ENCODE data around the gene IL12RB2. TPM values are rescaled to one million over a fixed set of nuclear protein-coding genes. Genes with fewer than 3 reads are reported as not detected.
"Not testable (repeated sequence)": the region's sequence is repeated elsewhere in the genome, so short reads cannot be mapped to it uniquely, and the experiment has no call there.

Gene IL12RB2
- polyA plus RNA-seq, 1 of the 3 experiments (the other 2 are of a cell fraction), result not detected

DNA sequence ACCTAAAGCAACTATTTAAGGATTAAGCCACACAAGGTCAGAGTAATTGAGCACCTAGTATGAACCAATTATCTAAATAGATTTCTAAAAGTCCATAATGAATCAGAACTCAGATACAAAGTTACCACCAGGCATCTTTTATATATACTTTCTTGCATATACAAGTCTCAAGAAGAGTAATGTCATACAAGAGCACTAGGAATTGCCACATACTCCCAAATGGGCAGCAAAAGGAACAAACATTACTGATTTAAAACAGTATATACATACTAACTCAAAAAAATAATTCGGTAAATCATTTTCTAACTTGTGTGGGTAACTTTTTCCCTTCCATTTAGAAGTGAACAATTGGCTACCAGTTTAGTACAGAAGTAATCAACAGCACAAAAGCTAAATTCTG lies 100.5 kb downstream of the IL12RB2 start:
- peaks cover 33% of the 10 kb centered on the region for H3F3A ChIP-seq (replicated peaks; ENCODE audit: insufficient read depth)
- no peaks in the 10 kb centered on the region for H3K27me3 ChIP-seq (ENCODE audit: insufficient read depth)
- ChIA-PET CTCF (interaction anchor here (0.9 to 1.9 kb wide), 4 partner anchors 20 to 92 kb away, joined by 3 to 6 read pairs (median 4); no protein-coding TSS in a partner anchor), POLR2A (no interaction called here)
- no peak for DNase-seq
- peaks cover 20% of the 10 kb centered on the region; the same call in 1 of the 2 replicates for H3K79me2 ChIP-seq (ENCODE audit: insufficient read depth)
- H3K36me3 ChIP-seq (replicated peaks in 1 of 2; ENCODE audit: control insufficient read depth in 1 of 2, insufficient read depth in 2 of 2, low read length in 1 of 2), result peaks cover 47 to 60% of the 10 kb centered on the region in 2 experiments
- TF ChIP-seq SIN3A (IDR thresholded peaks at IDR 0.05; ENCODE audit: borderline replicate concordance, low read depth, low read length) (no peak), FOXJ3 (CRISPR knock-in tag; IDR thresholded peaks at IDR 0.05) (no peak)
- TF ChIP-seq, protein P1, sequence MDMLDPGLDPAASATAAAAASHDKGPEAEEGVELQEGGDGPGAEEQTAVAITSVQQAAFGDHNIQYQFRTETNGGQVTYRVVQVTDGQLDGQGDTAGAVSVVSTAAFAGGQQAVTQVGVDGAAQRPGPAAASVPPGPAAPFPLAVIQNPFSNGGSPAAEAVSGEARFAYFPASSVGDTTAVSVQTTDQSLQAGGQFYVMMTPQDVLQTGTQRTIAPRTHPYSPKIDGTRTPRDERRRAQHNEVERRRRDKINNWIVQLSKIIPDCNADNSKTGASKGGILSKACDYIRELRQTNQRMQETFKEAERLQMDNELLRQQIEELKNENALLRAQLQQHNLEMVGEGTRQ (IDR thresholded peaks at IDR 0.05; ENCODE audit: borderline replicate concordance, low read depth, low read length), result no peak
- no peak overlapping the region for H3K4me2 ChIP-seq
- H3K9me2 ChIP-seq, result no peaks in the 10 kb centered on the region
- H3K9ac ChIP-seq, result no peak overlapping the region
- 89% methylated on average over 1 of the region's 1 CpG for WGBS (ENCODE audit: low lambda C conversion rate)
- H3K4me1 ChIP-seq (ENCODE audit: control insufficient read depth in 1 of 2, insufficient read depth in 2 of 2, low read depth in 1 of 2, low read length in 1 of 2), result no peaks in the 10 kb centered on the region; a peak in 1 of 4 replicates
- H2AFZ ChIP-seq (ENCODE audit: low read depth), result no peak overlapping the region
- peaks cover 14% of the 10 kb centered on the region; the same call in 1 of the 2 replicates for H4K20me1 ChIP-seq (ENCODE audit: insufficient read depth)
- no peak overlapping the region; a peak in 1 of 4 replicates for H3K27ac ChIP-seq (ENCODE audit: low read depth in 2 of 2, low read length in 1 of 2)
- H3K9me3 ChIP-seq, result no peaks in the 10 kb centered on the region
- H3K4me3 ChIP-seq (ENCODE audit: low read depth in 2 of 2, low read length in 1 of 2), result no peak overlapping the region

DNA sequence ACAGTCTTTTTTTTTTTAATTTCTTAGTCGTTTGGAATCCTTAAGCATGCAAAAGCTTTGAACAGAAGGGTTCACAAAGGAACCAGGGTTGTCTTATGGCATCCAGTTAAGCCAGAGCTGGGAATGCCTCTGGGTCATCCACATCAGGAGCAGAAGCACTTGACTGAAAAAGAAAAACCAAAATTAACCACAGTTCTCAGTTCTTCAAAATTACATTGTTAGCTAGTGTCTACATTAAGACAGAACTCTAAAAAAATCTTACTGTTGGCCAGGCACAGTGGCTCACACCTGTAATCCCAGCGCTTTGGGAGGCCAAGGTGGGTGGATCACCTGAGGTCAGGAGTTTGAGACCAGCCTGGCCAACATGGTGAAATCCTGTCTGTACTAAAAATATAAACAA lies 105.4 kb downstream of the IL12RB2 start:
- H3K4me1 ChIP-seq (ENCODE audit: control insufficient read depth in 1 of 2, insufficient read depth in 2 of 2, low read depth in 1 of 2, low read length in 1 of 2); H3K4me3 ChIP-seq (ENCODE audit: low read depth in 2 of 2, low read length in 1 of 2); H3K27ac ChIP-seq (ENCODE audit: low read depth in 2 of 2, low read length in 1 of 2); H3K27me3 ChIP-seq (ENCODE audit: insufficient read depth); H3K4me2 ChIP-seq; H3K9ac ChIP-seq; H2AFZ ChIP-seq (ENCODE audit: low read depth); H3K9me2 ChIP-seq; H3K9me3 ChIP-seq; DNase-seq; CTCF ChIA-PET: not testable (repeated sequence)
- WGBS (ENCODE audit: low lambda C conversion rate), result 96% methylated on average over 2 of the region's 2 CpGs
- Histone ChIP-seq H3K79me2 (ENCODE audit: insufficient read depth) (peaks cover 62% of the 10 kb centered on the region), H3K36me3 (replicated peaks in 1 of 2; ENCODE audit: control insufficient read depth in 1 of 2, insufficient read depth in 2 of 2, low read length in 1 of 2) (peaks cover 70 to 78% of the 10 kb centered on the region in 2 experiments), H4K20me1 (ENCODE audit: insufficient read depth) (peaks cover 42% of the 10 kb centered on the region), H3F3A (replicated peaks; ENCODE audit: insufficient read depth) (peaks cover 20% of the 10 kb centered on the region)
- POLR2A ChIA-PET, result interaction anchor here (1.3 kb wide), 1 partner anchor 17 kb away, joined by 5 read pairs; the partner anchor contains the start of gene SERBP1

DNA sequence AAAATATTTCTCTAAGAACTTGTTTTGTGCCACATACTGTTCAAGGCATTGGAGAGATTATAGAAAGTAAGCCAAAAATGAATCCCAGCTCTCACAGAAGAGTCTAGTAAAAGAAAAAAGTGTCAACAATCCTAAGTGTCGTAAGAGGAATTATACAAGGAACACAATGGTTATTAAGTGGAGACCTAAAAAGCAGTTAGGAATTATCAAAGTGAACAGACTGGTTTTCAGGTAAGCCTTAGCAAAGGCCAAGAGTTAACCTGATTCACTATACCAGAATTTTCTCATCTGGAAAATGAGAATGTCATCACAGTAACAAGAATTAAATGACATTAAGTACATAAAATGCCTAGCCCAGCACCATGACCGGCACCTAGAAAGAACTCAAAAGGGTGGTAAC lies 106.9 kb downstream of the IL12RB2 start:
- peaks cover 74 to 84% of the 10 kb centered on the region in 2 experiments for H3K36me3 ChIP-seq (replicated peaks in 1 of 2; ENCODE audit: control insufficient read depth in 1 of 2, insufficient read depth in 2 of 2, low read length in 1 of 2)
- POLR2A ChIA-PET, result no interaction called here
- no peak overlapping the region for H2AFZ ChIP-seq (ENCODE audit: low read depth)
- no peak overlapping the region for H3K4me2 ChIP-seq
- no peak overlapping the region for H3K9ac ChIP-seq
- no peak for TF ChIP-seq SIN3A (IDR thresholded peaks at IDR 0.05; ENCODE audit: borderline replicate concordance, low read depth, low read length)
- no peak for TF ChIP-seq NFIC (IDR thresholded peaks at IDR 0.05; ENCODE audit: borderline replicate concordance)
- TF ChIP-seq, protein P2, sequence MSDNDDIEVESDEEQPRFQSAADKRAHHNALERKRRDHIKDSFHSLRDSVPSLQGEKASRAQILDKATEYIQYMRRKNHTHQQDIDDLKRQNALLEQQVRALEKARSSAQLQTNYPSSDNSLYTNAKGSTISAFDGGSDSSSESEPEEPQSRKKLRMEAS (IDR thresholded peaks at IDR 0.05; ENCODE audit: low read depth), result no peak
- no peak for TF ChIP-seq RCOR1 (IDR thresholded peaks at IDR 0.05; ENCODE audit: low read length)
- TF ChIP-seq NRF1 (IDR thresholded peaks at IDR 0.05; ENCODE audit: low read depth, low read length), result no peak
- TF ChIP-seq FOSL2 (IDR thresholded peaks at IDR 0.05; ENCODE audit: borderline replicate concordance, low read depth), result no peak
- no peak for TF ChIP-seq RXRA (IDR thresholded peaks at IDR 0.05; ENCODE audit: borderline replicate concordance, low read depth)
- TF ChIP-seq TEAD4 (IDR thresholded peaks at IDR 0.05; ENCODE audit: borderline replicate concordance, insufficient read depth), result no peak
- TF ChIP-seq, protein P3, sequence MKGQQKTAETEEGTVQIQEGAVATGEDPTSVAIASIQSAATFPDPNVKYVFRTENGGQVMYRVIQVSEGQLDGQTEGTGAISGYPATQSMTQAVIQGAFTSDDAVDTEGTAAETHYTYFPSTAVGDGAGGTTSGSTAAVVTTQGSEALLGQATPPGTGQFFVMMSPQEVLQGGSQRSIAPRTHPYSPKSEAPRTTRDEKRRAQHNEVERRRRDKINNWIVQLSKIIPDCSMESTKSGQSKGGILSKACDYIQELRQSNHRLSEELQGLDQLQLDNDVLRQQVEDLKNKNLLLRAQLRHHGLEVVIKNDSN (IDR thresholded peaks at IDR 0.05; ENCODE audit: borderline replicate concordance, low read depth), result no peak
- TF ChIP-seq, protein P4, sequence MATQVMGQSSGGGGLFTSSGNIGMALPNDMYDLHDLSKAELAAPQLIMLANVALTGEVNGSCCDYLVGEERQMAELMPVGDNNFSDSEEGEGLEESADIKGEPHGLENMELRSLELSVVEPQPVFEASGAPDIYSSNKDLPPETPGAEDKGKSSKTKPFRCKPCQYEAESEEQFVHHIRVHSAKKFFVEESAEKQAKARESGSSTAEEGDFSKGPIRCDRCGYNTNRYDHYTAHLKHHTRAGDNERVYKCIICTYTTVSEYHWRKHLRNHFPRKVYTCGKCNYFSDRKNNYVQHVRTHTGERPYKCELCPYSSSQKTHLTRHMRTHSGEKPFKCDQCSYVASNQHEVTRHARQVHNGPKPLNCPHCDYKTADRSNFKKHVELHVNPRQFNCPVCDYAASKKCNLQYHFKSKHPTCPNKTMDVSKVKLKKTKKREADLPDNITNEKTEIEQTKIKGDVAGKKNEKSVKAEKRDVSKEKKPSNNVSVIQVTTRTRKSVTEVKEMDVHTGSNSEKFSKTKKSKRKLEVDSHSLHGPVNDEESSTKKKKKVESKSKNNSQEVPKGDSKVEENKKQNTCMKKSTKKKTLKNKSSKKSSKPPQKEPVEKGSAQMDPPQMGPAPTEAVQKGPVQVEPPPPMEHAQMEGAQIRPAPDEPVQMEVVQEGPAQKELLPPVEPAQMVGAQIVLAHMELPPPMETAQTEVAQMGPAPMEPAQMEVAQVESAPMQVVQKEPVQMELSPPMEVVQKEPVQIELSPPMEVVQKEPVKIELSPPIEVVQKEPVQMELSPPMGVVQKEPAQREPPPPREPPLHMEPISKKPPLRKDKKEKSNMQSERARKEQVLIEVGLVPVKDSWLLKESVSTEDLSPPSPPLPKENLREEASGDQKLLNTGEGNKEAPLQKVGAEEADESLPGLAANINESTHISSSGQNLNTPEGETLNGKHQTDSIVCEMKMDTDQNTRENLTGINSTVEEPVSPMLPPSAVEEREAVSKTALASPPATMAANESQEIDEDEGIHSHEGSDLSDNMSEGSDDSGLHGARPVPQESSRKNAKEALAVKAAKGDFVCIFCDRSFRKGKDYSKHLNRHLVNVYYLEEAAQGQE (IDR thresholded peaks at IDR 0.05; ENCODE audit: low read depth, low read length), result no peak
- TF ChIP-seq SMC3 (IDR thresholded peaks at IDR 0.05; ENCODE audit: low read depth, low read length), result no peak
- no peaks in the 10 kb centered on the region for H3K9me2 ChIP-seq
- H3K4me1 ChIP-seq (ENCODE audit: control insufficient read depth in 1 of 2, insufficient read depth in 2 of 2, low read depth in 1 of 2, low read length in 1 of 2), result no peaks in the 10 kb centered on the region; a peak in 2 of 4 replicates
- H3F3A ChIP-seq (replicated peaks; ENCODE audit: insufficient read depth), result peaks cover 17% of the 10 kb centered on the region
- CTCF ChIA-PET, result no interaction called here
- no peak overlapping the region for H3K27ac ChIP-seq (ENCODE audit: low read depth in 2 of 2, low read length in 1 of 2)
- H3K27me3 ChIP-seq (ENCODE audit: insufficient read depth), result no peaks in the 10 kb centered on the region
- H3K79me2 ChIP-seq (ENCODE audit: insufficient read depth), result peaks cover 73% of the 10 kb centered on the region
- H4K20me1 ChIP-seq (ENCODE audit: insufficient read depth), result peaks cover 51% of the 10 kb centered on the region
- no peak for DNase-seq
- no peak overlapping the region for H3K4me3 ChIP-seq (ENCODE audit: low read depth in 2 of 2, low read length in 1 of 2)
- 98% methylated on average over 2 of the region's 2 CpGs for WGBS (ENCODE audit: low lambda C conversion rate)
- no peaks in the 10 kb centered on the region for H3K9me3 ChIP-seq

All from SK-N-SH (cell line).